Kidney epithelial cell (primary cell): ENCODE data around the gene SEMA6B. TPM values are rescaled to one million over a fixed set of nuclear protein-coding genes. Genes with fewer than 3 reads are reported as not detected.

Source experiments
- DNase-seq: peaks from one replicate; pipeline ENCODE4 v3.0.0-alpha.2; 2010; ENCODE audit warnings: low read depth
- H3K27me3 ChIP-seq: 2 replicates; pipeline ENCODE4 v1.6.0; 2011; ENCODE audit warnings: low read length; ENCODE audit not compliant: control insufficient read depth, insufficient read depth
- H3K36me3 ChIP-seq: 2 replicates; pipeline ENCODE4 v1.5.1; 2011; ENCODE audit warnings: low read length; ENCODE audit not compliant: control insufficient read depth, insufficient read depth
- H3K4me3 ChIP-seq: 2 replicates; pipeline ENCODE4 v1.5.1; 2011; ENCODE audit warnings: low read depth, mild to moderate bottlenecking, control low read depth, low read length
- CTCF ChIP-seq: IDR thresholded peaks from 2 replicates; pipeline ENCODE4 v1.5.1; 2011; ENCODE audit warnings: mild to moderate bottlenecking, moderate library complexity, low read length, control low read depth, inconsistent platforms; ENCODE audit not compliant: insufficient read depth, poor library complexity, severe bottlenecking
- total RNA-seq: library from RNA; depleted of rRNA; stranded (reverse); fragments of >200 nt; gene quantifications from 2 replicates; pipeline ENCODE4 v1.2.3, GENCODE V29; 2015

The SEMA6B gene
- total RNA-seq, 1 donor from 2014 or later = 0.13 TPM

GRCh38 chr19:4493929-4494690 lies 65.4 kb downstream of the SEMA6B start:
- no peak for TF ChIP-seq CTCF
- Histone ChIP-seq H3K36me3 (peaks cover 9% of the 10 kb centered on the region), H3K4me3 (no peak overlapping the region), H3K27me3 (no peaks in the 10 kb centered on the region)
- no peak for DNase-seq

GRCh38 chr19:4493104-4493928 lies 66.2 kb downstream of the SEMA6B start:
- peaks cover 9% of the 10 kb centered on the region for H3K36me3 ChIP-seq
- H3K4me3 ChIP-seq = no peak overlapping the region
- no peak for DNase-seq
- no peak for TF ChIP-seq CTCF
- no peaks in the 10 kb centered on the region for H3K27me3 ChIP-seq

Other genes with a start within 250 kb of the SEMA6B start
- gene STAP2, start 220.9 kb downstream of the SEMA6B start, total RNA-seq = 78.5 and 84.8 TPM in 2 replicates
- 6.4 and 6.6 TPM in 2 replicates for gene MPND, start 216.1 kb downstream of the SEMA6B start, total RNA-seq
- gene SH3GL1, start 159.1 kb downstream of the SEMA6B start, total RNA-seq = 60.9 and 72.0 TPM in 2 replicates
- gene CHAF1A, start 157.0 kb downstream of the SEMA6B start, total RNA-seq = 6.8 and 13.8 TPM in 2 replicates
- 62.3 and 66.0 TPM in 2 replicates for gene UBXN6, start 101.9 kb downstream of the SEMA6B start, total RNA-seq
- 67.0 and 82.0 TPM in 2 replicates for gene HDGFL2, start 87.4 kb downstream of the SEMA6B start, total RNA-seq
- under 0.01 and 0.04 TPM in 2 replicates for gene PLIN4, start 41.2 kb downstream of the SEMA6B start, total RNA-seq
- 0.07 TPM in 1 of 2 replicates, not detected in the other for gene PLIN5, start 24.5 kb downstream of the SEMA6B start, total RNA-seq
- gene LRG1, start 19.6 kb downstream of the SEMA6B start, total RNA-seq = 0.21 and 0.25 TPM in 2 replicates
- gene TNFAIP8L1, start 79.8 kb upstream of the SEMA6B start, total RNA-seq = 0.75 and 1.2 TPM in 2 replicates
- 148 and 173 TPM in 2 replicates for gene MYDGF, start 110.7 kb upstream of the SEMA6B start, total RNA-seq
- gene DPP9, start 164.2 kb upstream of the SEMA6B start, total RNA-seq = 67.8 and 128 TPM in 2 replicates
- gene FEM1A, start 232.1 kb upstream of the SEMA6B start, total RNA-seq = 21.0 and 21.4 TPM in 2 replicates